Mesenchymal stem cell (in vitro differentiated cells and primary cell): ENCODE results near the gene ZNF440.
A peak's percentile ranks its signal among the peaks of the same experiment; 100 is the strongest.
"Not testable (repeated sequence)": the region's sequence is repeated elsewhere in the genome, so short reads cannot be mapped to it uniquely, and the experiment has no call there.

Experiments used
- DNase-seq: peaks from one replicate; pipeline ENCODE4 v3.0.0-alpha.2; 2013
- H2AFZ ChIP-seq: one replicate; pipeline ENCODE4 v1.6.1; 2013; ENCODE audit warnings: low read depth, mild to moderate bottlenecking, control low read depth, inconsistent platforms, low read length, moderate library complexity
- H2AK5ac ChIP-seq: 2 replicates; pipeline ENCODE4 v1.6.1; 2013; ENCODE audit warnings: low read length, moderate library complexity, mild to moderate bottlenecking, inconsistent platforms; ENCODE audit not compliant: severe bottlenecking
- H2BK120ac ChIP-seq: one replicate; pipeline ENCODE4 v1.6.1; 2013; ENCODE audit warnings: low read depth, mild to moderate bottlenecking, inconsistent platforms, low read length, moderate library complexity
- H2BK12ac ChIP-seq, 2 experiments: one replicate each; pipeline ENCODE4 v1.6.1; 2013; ENCODE audit warnings: inconsistent platforms in 2 of 2, low read length in 2 of 2, mild to moderate bottlenecking in 2 of 2, moderate library complexity in 2 of 2, control low read depth in 1 of 2
- H2BK15ac ChIP-seq: one replicate; pipeline ENCODE4 v1.6.1; 2013; ENCODE audit warnings: mild to moderate bottlenecking, low read depth, inconsistent platforms; ENCODE audit not compliant: poor library complexity, severe bottlenecking
- H2BK5ac ChIP-seq: 2 replicates; pipeline ENCODE4 v1.6.1; 2013; ENCODE audit warnings: low read depth, mild to moderate bottlenecking, low read length, control low read depth, inconsistent platforms; ENCODE audit not compliant: poor library complexity, severe bottlenecking
- H3K14ac ChIP-seq, 2 experiments: one replicate each; pipeline ENCODE4 v1.6.1; 2013; ENCODE audit warnings: inconsistent platforms in 2 of 2, low read length in 2 of 2, control low read depth in 1 of 2, mild to moderate bottlenecking in 1 of 2, moderate library complexity in 1 of 2
- H3K18ac ChIP-seq, 2 experiments: one replicate each; pipeline ENCODE4 v1.6.1; 2013; ENCODE audit warnings: inconsistent platforms in 2 of 2, low read length in 2 of 2, control low read depth in 1 of 2, low read depth in 1 of 2, mild to moderate bottlenecking in 1 of 2
- H3K23ac ChIP-seq, 2 experiments: one replicate each; pipeline ENCODE4 v1.6.1; 2013; ENCODE audit warnings: inconsistent platforms in 2 of 2, low read length in 2 of 2, mild to moderate bottlenecking in 2 of 2, moderate library complexity in 2 of 2, control low read depth in 1 of 2
- H3K27ac ChIP-seq: 2 replicates; pipeline ENCODE4 v1.5.1; 2013; ENCODE audit warnings: mild to moderate bottlenecking, moderate library complexity, low read length, control low read depth, inconsistent platforms; ENCODE audit not compliant: poor library complexity, severe bottlenecking
- H3K27me3 ChIP-seq, 2 experiments: 2 replicates each; pipeline versions ENCODE4 v1.6.1 to v1.7.0; 2013; ENCODE audit warnings: low read length in 2 of 2, mild to moderate bottlenecking in 2 of 2, moderate library complexity in 2 of 2, control low read depth in 1 of 2, inconsistent platforms in 1 of 2; ENCODE audit not compliant: control insufficient read depth in 1 of 2, insufficient read depth in 1 of 2
- H3K36me3 ChIP-seq, 2 experiments: 2 replicates each; pipeline versions ENCODE4 v1.6.1 to v1.7.0; 2013; ENCODE audit warnings: low read length in 2 of 2, control low read depth in 1 of 2, inconsistent platforms in 1 of 2, low read depth in 1 of 2, mild to moderate bottlenecking in 1 of 2; ENCODE audit not compliant: insufficient read depth in 2 of 2, control insufficient read depth in 1 of 2
- H3K4ac ChIP-seq, 2 experiments: one replicate each; pipeline ENCODE4 v1.6.1; 2013; ENCODE audit warnings: inconsistent platforms in 2 of 2, low read length in 2 of 2, mild to moderate bottlenecking in 2 of 2, moderate library complexity in 2 of 2, control low read depth in 1 of 2, low read depth in 1 of 2
- H3K4me1 ChIP-seq: 2 replicates; pipeline ENCODE4 v1.6.1; 2013; ENCODE audit warnings: low read depth, low read length, control low read depth; ENCODE audit not compliant: control insufficient read depth, insufficient read depth
- H3K4me2 ChIP-seq: 2 replicates; pipeline ENCODE4 v1.6.1; 2013; ENCODE audit warnings: low read length, mild to moderate bottlenecking, inconsistent platforms; ENCODE audit not compliant: poor library complexity, severe bottlenecking
- H3K4me3 ChIP-seq, 2 experiments: 2 replicates each; pipeline versions ENCODE4 v1.5.1 to v1.7.0; 2013; ENCODE audit warnings: low read length in 2 of 2, mild to moderate bottlenecking in 2 of 2, control low read depth in 1 of 2, low read depth in 1 of 2; ENCODE audit not compliant: insufficient read depth in 1 of 2
- H3K79me1 ChIP-seq: replicated peaks from 2 replicates; pipeline ENCODE4 v1.6.1; 2013; ENCODE audit warnings: mild to moderate bottlenecking, control low read depth, low read length, inconsistent platforms; ENCODE audit not compliant: poor library complexity, severe bottlenecking
- H3K9ac ChIP-seq: 2 replicates; pipeline ENCODE4 v1.7.0; 2013; ENCODE audit warnings: mild to moderate bottlenecking, low read length, moderate library complexity
- H3K9me3 ChIP-seq: 2 replicates; pipeline ENCODE4 v1.7.0; 2013; ENCODE audit warnings: mild to moderate bottlenecking, low read length; ENCODE audit not compliant: control insufficient read depth
- H4K8ac ChIP-seq: one replicate; pipeline ENCODE4 v1.6.1; 2013; ENCODE audit warnings: inconsistent platforms, mild to moderate bottlenecking, low read length, moderate library complexity
- H4K91ac ChIP-seq: one replicate; pipeline ENCODE4 v1.6.1; 2013; ENCODE audit warnings: mild to moderate bottlenecking, low read length, inconsistent platforms
- WGBS: methylation state at CpG from one replicate; pipeline ENCODE4 v1.1.7; 2013; ENCODE audit warnings: mixed read lengths; 5-methylcytosine and 5-hydroxymethylcytosine counted together

Gene ZNF440

GRCh38 chr19:11828957-11829876 is 15.1 kb downstream of the ZNF440 start:
- not testable (repeated sequence) for H3K4me2 ChIP-seq, H3K9ac ChIP-seq, DNase-seq

GRCh38 chr19:11832253-11832912 is 18.3 kb downstream of the ZNF440 start:
- Histone ChIP-seq H3K36me3 (peaks cover 27 to 57% of the 10 kb centered on the region in 2 experiments), H3K18ac (no peak overlapping the region), H2BK120ac (no peak overlapping the region), H3K4me1 (no peaks in the 10 kb centered on the region), H2BK5ac (no peak overlapping the region), H3K79me1 (peaks cover 14% of the 10 kb centered on the region), H4K91ac (no peak overlapping the region), H3K4ac (no peak overlapping the region), H3K4me2 (no peak overlapping the region), H3K14ac (no peak overlapping the region), H2AFZ (no peak overlapping the region), H2BK12ac (no peak overlapping the region), H3K23ac (no peak overlapping the region), H3K27ac (no peak overlapping the region), H3K9me3 (peaks cover 93% of the 10 kb centered on the region), H2BK15ac (no peak overlapping the region), H4K8ac (no peak overlapping the region), H2AK5ac (no peak overlapping the region), H3K27me3 (no peaks in the 10 kb centered on the region), H3K9ac (no peak overlapping the region), H3K4me3 (peak overlapping the region in 1 of 2 experiments; percentile 57)
- WGBS = 96% methylated on average over 4 of the region's 8 CpGs
- DNase-seq = no peak

More at GRCh38 chr19:11828957-11829876, 15.1 kb downstream of the ZNF440 start:
- peaks cover 20% of the 10 kb centered on the region for H3K79me1 ChIP-seq
- peaks cover 76% of the 10 kb centered on the region for H3K9me3 ChIP-seq
- not testable (repeated sequence) for H3K18ac ChIP-seq, H2BK15ac ChIP-seq, H3K27ac ChIP-seq, H3K23ac ChIP-seq, H2AFZ ChIP-seq, H3K4me1 ChIP-seq, H3K27me3 ChIP-seq, H2BK5ac ChIP-seq, H2BK12ac ChIP-seq, H3K14ac ChIP-seq, H2BK120ac ChIP-seq, H2AK5ac ChIP-seq, H3K4me3 ChIP-seq, H4K8ac ChIP-seq, H4K91ac ChIP-seq, H3K4ac ChIP-seq
- peaks cover 24 to 57% of the 10 kb centered on the region in 2 experiments for H3K36me3 ChIP-seq
- 95% methylated on average over 6 of the region's 7 CpGs for WGBS

GRCh38 chr19:11833541-11833940 is 19.5 kb downstream of the ZNF440 start:
- WGBS = 100% methylated on average over 1 of the region's 2 CpGs
- no peak overlapping the region for H2BK120ac ChIP-seq

GRCh38 chr19:11835626-11836066 is 21.6 kb downstream of the ZNF440 start:
- not testable (repeated sequence) for H4K91ac ChIP-seq, H3K4me2 ChIP-seq, H3K14ac ChIP-seq, H3K23ac ChIP-seq, H3K4me3 ChIP-seq, H3K27me3 ChIP-seq, H2AK5ac ChIP-seq, H2BK120ac ChIP-seq, H3K9ac ChIP-seq, H3K18ac ChIP-seq, H2BK12ac ChIP-seq, H3K27ac ChIP-seq, DNase-seq, H4K8ac ChIP-seq, H3K79me1 ChIP-seq, H2BK15ac ChIP-seq, H2BK5ac ChIP-seq, H3K4ac ChIP-seq, H2AFZ ChIP-seq, H3K4me1 ChIP-seq
- Histone ChIP-seq H3K36me3 (peaks cover 16 to 40% of the 10 kb centered on the region in 2 experiments), H3K9me3 (peaks cover 67% of the 10 kb centered on the region)
- WGBS = 97% methylated on average over 2 of the region's 2 CpGs

More at GRCh38 chr19:11833541-11833940, 19.5 kb downstream of the ZNF440 start:
- Histone ChIP-seq H3K9me3 (peaks cover 85% of the 10 kb centered on the region), H3K4ac (no peak overlapping the region), H3K36me3 (peaks cover 24 to 48% of the 10 kb centered on the region in 2 experiments), H4K91ac (no peak overlapping the region), H2BK5ac (no peak overlapping the region), H3K14ac (no peak overlapping the region), H3K9ac (no peak overlapping the region), H3K4me1 (no peaks in the 10 kb centered on the region), H2BK15ac (no peak overlapping the region), H2BK12ac (no peak overlapping the region), H3K23ac (no peak overlapping the region), H2AFZ (no peak overlapping the region), H3K18ac (no peak overlapping the region), H3K4me3 (peak overlapping the region in 1 of 2 experiments; percentile 57), H3K79me1 (peaks cover 11% of the 10 kb centered on the region), H3K27me3 (no peaks in the 10 kb centered on the region), H4K8ac (no peak overlapping the region), H3K4me2 (no peak overlapping the region), H3K27ac (no peak overlapping the region), H2AK5ac (no peak overlapping the region)
- no peak for DNase-seq
